Effector memory CD8-positive, alpha-beta T cell (primary cell): ENCODE data around the gene TRPM2.

Experiments
- ATAC-seq: fragments of 150-1000 bp; cut with Tn5 transposase; replicated peaks from 2 replicates; pipeline ENCODE4 v1.10.0; 2021; ENCODE audit warnings: mild to moderate bottlenecking, moderate library complexity
- DNase-seq, 3 experiments: peaks; one replicate each; pipeline ENCODE4 v3.0.0; 2021
- H3K27ac Mint-ChIP-seq, 2 donors: one replicate each; pipeline ENCODE4 v1.8.0; 2022; ENCODE audit warnings: mild to moderate bottlenecking in 2 of 2, mixed read lengths in 2 of 2, moderate library complexity in 2 of 2
- H3K27me3 Mint-ChIP-seq, 2 donors: one replicate each; pipeline ENCODE4 v1.8.0; 2022; ENCODE audit warnings: mixed read lengths in 2 of 2
- H3K36me3 Mint-ChIP-seq: one replicate; pipeline ENCODE4 v1.8.0; 2022; ENCODE audit warnings: mild to moderate bottlenecking, moderate library complexity, mixed read lengths; ENCODE audit not compliant: insufficient read depth
- H3K4me1 Mint-ChIP-seq, 2 donors: one replicate each; pipeline ENCODE4 v1.8.0; 2022; ENCODE audit warnings: low read depth in 2 of 2, mixed read lengths in 2 of 2
- H3K4me3 Mint-ChIP-seq, 2 donors: one replicate each; pipeline ENCODE4 v1.8.0; 2022; ENCODE audit warnings: mild to moderate bottlenecking in 2 of 2, mixed read lengths in 2 of 2, moderate library complexity in 2 of 2
- H3K9me3 Mint-ChIP-seq, 2 donors: one replicate each; pipeline ENCODE4 v1.8.0; 2022; ENCODE audit warnings: mixed read lengths in 2 of 2

TRPM2 gene

DNA sequence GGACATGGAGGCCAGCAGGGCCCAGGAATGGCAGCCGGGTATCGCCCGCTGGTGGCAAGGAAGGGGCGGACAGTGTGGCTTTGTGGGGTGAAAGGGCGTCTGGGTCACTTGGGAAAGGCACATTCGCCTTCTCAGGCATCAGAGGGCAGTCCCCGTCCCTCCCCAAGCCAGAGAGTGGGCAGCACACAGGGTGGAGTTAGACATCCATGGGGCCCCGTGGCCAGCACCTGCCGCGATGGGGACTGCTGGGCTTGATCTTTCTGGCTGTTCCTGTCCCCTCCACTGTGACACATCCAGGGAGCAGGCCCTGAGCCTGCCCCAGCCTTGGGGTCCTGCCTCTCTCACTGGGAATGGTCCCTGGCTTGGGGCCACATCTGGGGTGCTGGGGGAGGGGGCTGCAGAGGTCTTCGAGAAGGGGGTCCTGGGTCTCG is 4.0 kb upstream of the TRPM2 start:
- H3K9me3 Mint-ChIP-seq = no peaks in the 10 kb centered on the region
- peaks cover 0 to 34% of the 10 kb centered on the region in 2 donors for H3K27me3 Mint-ChIP-seq
- H3K36me3 Mint-ChIP-seq = no peaks in the 10 kb centered on the region
- H3K4me3 Mint-ChIP-seq = peak overlapping the region in 1 of 2 donors; percentile 17
- no peak overlapping the region for H3K27ac Mint-ChIP-seq
- DNase-seq (no peak), ATAC-seq (no peak)
- peaks cover 10 to 19% of the 10 kb centered on the region in 2 donors for H3K4me1 Mint-ChIP-seq

DNA sequence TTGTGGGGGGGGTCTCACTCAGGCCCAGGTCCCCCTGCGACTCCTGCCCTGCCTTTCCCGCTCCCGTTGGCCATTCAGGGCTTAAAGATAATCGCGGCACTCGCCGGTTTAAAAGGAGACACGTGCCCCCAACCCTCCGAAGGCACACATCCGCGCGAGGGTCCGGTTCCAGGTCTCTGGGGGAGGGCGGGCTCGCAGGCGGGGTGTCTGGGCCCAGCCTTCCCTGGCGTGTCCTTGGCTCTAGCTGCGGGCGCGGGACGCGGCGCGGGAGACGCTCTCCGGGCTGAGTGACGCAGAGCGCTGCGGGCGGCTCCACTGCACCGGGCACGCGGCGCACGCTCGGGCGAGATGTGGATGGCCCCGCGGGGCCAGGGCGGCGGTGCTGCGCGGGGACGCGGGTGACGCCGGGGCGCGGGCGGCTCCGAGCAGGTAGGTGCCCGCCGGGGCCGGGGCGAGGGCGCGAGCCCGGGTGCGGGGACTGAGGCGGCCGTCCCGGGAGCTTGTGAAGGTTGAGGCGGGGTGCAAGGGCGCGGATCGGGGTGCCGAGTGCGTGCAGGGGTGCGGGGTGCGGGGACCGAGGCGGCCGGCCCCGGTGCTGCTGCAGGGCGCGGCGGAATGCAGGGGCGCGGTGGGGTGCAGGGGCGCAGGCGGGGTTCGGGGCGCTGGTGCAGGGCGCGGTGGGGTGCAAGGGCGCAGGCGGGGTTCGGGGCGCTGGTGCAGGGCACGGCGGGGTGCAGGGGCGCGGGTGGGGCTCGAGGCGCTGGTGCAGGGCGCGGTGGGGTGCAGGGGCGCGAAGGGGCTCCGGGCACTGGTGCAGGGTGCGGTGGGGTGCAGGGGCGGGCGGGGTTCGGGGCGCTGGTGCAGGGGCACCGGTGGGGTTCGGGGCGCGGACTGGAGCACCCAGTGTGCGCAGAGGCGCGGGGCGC is 3.3 kb upstream of the TRPM2 start:
- no peak for ATAC-seq
- H3K36me3 Mint-ChIP-seq = no peaks in the 10 kb centered on the region
- H3K4me1 Mint-ChIP-seq = peaks cover 14 to 23% of the 10 kb centered on the region in 2 donors
- H3K4me3 Mint-ChIP-seq = peak overlapping the region in 1 of 2 donors; percentile 17
- peaks cover 0 to 27% of the 10 kb centered on the region in 2 donors for H3K27me3 Mint-ChIP-seq
- no peak for DNase-seq
- no peaks in the 10 kb centered on the region for H3K9me3 Mint-ChIP-seq
- H3K27ac Mint-ChIP-seq = no peak overlapping the region

- Mint-ChIP-seq H3K27me3 (peaks cover 0 to 20% of the 10 kb centered on the region in 2 donors), H3K4me3 (peak overlapping the region in 1 of 2 donors; percentile 14), H3K4me1 (peaks cover 20 to 30% of the 10 kb centered on the region in 2 donors), H3K27ac (no peak overlapping the region), H3K36me3 (no peaks in the 10 kb centered on the region), H3K9me3 (no peaks in the 10 kb centered on the region)
- ATAC-seq (no peak), DNase-seq (no peak)
These were observed 2.5 kb upstream of the TRPM2 start for GRCh38 chr21:44350773-44351481.

GRCh38 chr21:44351535-44352252 is 1.7 kb upstream of the TRPM2 start:
- Mint-ChIP-seq H3K27me3 (peaks cover 0 to 14% of the 10 kb centered on the region in 2 donors), H3K4me1 (peaks cover 20 to 32% of the 10 kb centered on the region in 2 donors), H3K36me3 (peaks cover 3% of the 10 kb centered on the region), H3K4me3 (no peak overlapping the region), H3K27ac (peak overlapping the region in 1 of 2 donors; percentile 47), H3K9me3 (no peaks in the 10 kb centered on the region)
- DNase-seq (no peak), ATAC-seq (no peak)

DNA sequence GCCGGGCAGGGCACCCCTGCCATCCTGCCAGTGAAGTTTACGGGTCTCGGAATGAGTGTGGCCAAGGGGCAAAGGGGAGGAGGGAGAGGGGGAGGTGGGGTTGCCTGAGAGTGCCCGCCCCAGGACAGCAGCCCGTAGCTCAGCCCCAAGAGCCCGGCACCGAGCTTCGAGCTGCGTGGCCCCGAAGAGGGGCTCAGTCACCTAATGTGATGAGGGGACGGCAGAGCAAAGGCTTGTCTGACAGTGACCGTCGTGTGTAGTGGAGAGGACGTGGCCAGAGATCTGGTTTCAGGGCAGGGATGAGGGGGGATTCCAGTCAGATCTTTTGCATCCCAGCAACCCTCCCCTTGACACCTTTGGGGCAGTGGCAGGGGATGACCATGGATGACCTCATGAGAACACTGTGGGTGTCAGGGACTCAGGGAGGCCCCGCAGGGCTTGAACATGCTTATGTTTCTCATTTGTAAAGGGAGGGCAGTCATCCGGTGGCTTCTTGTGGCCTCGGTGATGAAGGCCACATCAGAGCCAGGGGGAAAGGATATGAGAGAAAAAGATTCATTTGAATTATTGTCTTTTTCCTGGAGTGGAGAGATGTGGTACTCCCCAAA is 1.1 kb upstream of the TRPM2 start:
- H3K27ac Mint-ChIP-seq = peak overlapping the region in 1 of 2 donors; percentile 47
- no peaks in the 10 kb centered on the region for H3K9me3 Mint-ChIP-seq
- peaks cover 0 to 14% of the 10 kb centered on the region in 2 donors for H3K27me3 Mint-ChIP-seq
- ATAC-seq = no peak
- peaks cover 3% of the 10 kb centered on the region for H3K36me3 Mint-ChIP-seq
- peaks cover 20 to 32% of the 10 kb centered on the region in 2 donors for H3K4me1 Mint-ChIP-seq
- no peak for DNase-seq
- H3K4me3 Mint-ChIP-seq = peak overlapping the region; percentile 80 to 82

GRCh38 chr21:44354001-44354405 is 582 bp downstream of the TRPM2 start:
- DNase-seq (no peak), ATAC-seq (no peak)
- Mint-ChIP-seq H3K36me3 (peaks cover 3% of the 10 kb centered on the region), H3K4me1 (peaks cover 20 to 32% of the 10 kb centered on the region in 2 donors), H3K9me3 (no peaks in the 10 kb centered on the region), H3K27me3 (peaks cover 0 to 7% of the 10 kb centered on the region in 2 donors), H3K4me3 (peak overlapping the region; percentile 80 to 82), H3K27ac (peak overlapping the region in 1 of 2 donors; percentile 23)

DNA sequence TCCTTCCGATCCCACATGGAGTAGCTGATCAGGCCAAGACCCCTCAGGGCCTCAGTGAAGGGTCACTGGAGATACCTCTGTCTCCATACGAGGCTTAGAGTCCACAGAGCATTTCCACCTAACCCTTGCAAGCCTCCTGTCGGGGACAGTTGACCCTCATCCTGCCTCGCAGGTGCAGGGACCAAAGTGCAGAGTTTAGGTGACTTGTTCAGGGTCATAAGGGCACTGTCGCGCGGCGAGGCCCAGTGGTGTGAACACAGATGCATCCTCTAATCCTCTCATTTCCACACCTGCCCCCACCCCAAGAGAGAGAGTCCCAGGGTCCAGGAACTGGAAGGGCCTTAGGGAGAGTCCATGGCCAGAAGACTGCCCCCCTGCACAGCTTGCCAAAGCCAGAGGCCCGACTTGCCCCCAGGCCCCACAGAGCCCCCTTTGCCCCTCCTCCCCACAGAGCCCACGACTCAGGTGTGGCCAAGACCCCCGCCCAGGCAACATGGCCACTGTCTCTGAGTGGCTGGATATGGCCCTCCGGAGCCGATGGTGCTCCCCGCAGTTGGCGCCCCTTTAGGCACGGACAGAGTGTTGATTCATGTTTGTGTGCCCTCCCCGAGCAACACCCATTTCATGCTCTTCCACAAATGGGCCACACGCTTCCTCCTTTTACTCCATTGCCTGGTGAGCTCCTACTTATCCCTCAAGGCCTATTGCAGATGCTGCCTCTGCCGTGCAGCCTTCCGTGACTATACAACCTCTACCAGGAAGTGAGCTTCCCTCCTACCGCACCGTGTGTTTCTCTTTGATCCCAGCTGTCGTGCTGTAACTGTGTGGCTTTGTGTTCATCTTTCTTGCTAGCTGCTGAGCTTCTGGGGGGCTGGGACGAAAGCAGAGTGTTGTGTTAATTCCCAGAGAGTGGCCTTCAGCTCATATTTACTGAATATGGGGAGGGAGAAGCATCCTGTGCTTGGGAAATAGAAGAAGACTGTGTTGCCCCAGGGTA is 1.7 kb downstream of the TRPM2 start:
- DNase-seq (no peak), ATAC-seq (no peak)
- peak overlapping the region; percentile 23 to 33 for H3K27ac Mint-ChIP-seq
- no peaks in the 10 kb centered on the region for H3K27me3 Mint-ChIP-seq
- H3K36me3 Mint-ChIP-seq = peaks cover 6% of the 10 kb centered on the region
- no peaks in the 10 kb centered on the region for H3K9me3 Mint-ChIP-seq
- peak overlapping the region; percentile 55 to 82 for H3K4me3 Mint-ChIP-seq
- peaks cover 20 to 32% of the 10 kb centered on the region in 2 donors for H3K4me1 Mint-ChIP-seq

- no peak for ATAC-seq
- peaks cover 20 to 32% of the 10 kb centered on the region in 2 donors for H3K4me1 Mint-ChIP-seq
- no peak overlapping the region for H3K4me3 Mint-ChIP-seq
These were observed 2.7 kb downstream of the TRPM2 start for GRCh38 chr21:44356160-44356559.

GRCh38 chr21:44356636-44357035 is 3.2 kb downstream of the TRPM2 start:
- Mint-ChIP-seq H3K9me3 (no peaks in the 10 kb centered on the region), H3K27me3 (no peaks in the 10 kb centered on the region), H3K4me3 (no peak overlapping the region), H3K36me3 (peaks cover 6% of the 10 kb centered on the region), H3K4me1 (peaks cover 20 to 32% of the 10 kb centered on the region in 2 donors), H3K27ac (no peak overlapping the region)
- ATAC-seq = no peak
- DNase-seq = no peak

More at GRCh38 chr21:44356160-44356559, 2.7 kb downstream of the TRPM2 start:
- Mint-ChIP-seq H3K27ac (peak overlapping the region in 1 of 2 donors; percentile 33), H3K36me3 (peaks cover 6% of the 10 kb centered on the region), H3K27me3 (no peaks in the 10 kb centered on the region), H3K9me3 (no peaks in the 10 kb centered on the region)
- DNase-seq = no peak

DNA sequence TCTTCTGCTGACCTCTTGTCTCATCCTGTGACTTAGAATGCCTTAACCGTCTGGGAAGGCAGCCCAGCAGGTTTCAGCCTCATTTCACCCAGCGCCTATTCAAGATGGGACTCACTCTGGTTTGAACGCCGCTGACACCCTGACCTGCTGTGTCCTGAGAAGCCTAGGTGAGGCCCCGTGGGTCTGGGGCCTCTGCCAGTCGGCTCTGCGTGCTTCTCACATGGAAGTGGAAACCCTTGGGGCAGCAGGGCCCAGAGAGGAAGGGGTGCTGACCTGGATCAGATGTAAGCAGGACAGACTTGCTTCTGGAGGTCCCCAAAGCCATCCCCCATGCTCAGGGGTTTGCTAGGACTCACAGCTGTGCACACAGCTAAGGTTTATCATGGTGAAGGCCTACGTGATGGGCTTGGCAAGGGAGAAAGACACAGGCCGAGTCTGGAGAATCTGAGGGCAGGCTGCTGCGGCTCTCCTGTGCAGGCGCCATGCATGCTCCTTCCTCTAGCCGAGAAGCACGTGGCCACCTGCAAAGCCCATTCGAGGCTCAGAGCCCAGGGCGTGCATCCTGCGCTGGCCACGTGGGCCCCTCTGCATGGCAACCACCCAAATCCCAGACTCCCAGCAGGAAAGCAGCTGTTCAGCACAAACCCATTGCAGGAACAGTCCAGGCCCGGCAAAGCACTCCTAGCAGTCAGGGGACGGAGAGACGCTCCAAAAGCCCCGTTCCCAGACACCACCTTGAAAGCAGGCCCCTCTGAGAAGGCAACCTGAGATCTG is 3.8 kb downstream of the TRPM2 start:
- H3K36me3 Mint-ChIP-seq = peaks cover 6% of the 10 kb centered on the region
- no peaks in the 10 kb centered on the region for H3K27me3 Mint-ChIP-seq
- H3K9me3 Mint-ChIP-seq = no peaks in the 10 kb centered on the region
- DNase-seq = no peak
- peaks cover 20 to 32% of the 10 kb centered on the region in 2 donors for H3K4me1 Mint-ChIP-seq
- no peak overlapping the region for H3K4me3 Mint-ChIP-seq
- no peak overlapping the region for H3K27ac Mint-ChIP-seq
- no peak for ATAC-seq

- DNase-seq = no peak
- Mint-ChIP-seq H3K36me3 (peaks cover 6% of the 10 kb centered on the region), H3K27me3 (peaks cover 0 to 10% of the 10 kb centered on the region in 2 donors), H3K4me1 (peaks cover 12 to 14% of the 10 kb centered on the region in 2 donors), H3K4me3 (no peak overlapping the region), H3K27ac (no peak overlapping the region), H3K9me3 (peaks cover 0 to 9% of the 10 kb centered on the region in 2 donors)
- no peak for ATAC-seq
These were observed 6.0 kb downstream of the TRPM2 start for GRCh38 chr21:44359396-44359795.
